Uterus (tissue), 2 donors: ENCODE results near the gene UFL1.

Experiments
- CTCF ChIP-seq, 4 experiments: fragments of 200-600 bp in 2 of 4; fragments of 450-650 bp in 2 of 4; sonication (generic) in 2 of 4; IDR thresholded peaks; one replicate each; pipeline ENCODE4 v1.5.1; 2016 to 2019; ENCODE audit warnings: antibody characterized with exemption in 4 of 4, mild to moderate bottlenecking in 2 of 4, moderate library complexity in 1 of 4
- POLR2A ChIP-seq, 2 donors: fragments of 450-650 bp; IDR thresholded peaks; one replicate each; pipeline ENCODE4 v1.6.1; 2016; ENCODE audit warnings: antibody characterized with exemption in 2 of 2, mild to moderate bottlenecking in 1 of 2, moderate library complexity in 1 of 2

GRCh38 chr6:96522465-96523009 lies 931 bp downstream of the UFL1 start:
- TF ChIP-seq CTCF (IDR thresholded peaks at IDR 0.05) (no peak), POLR2A (IDR thresholded peaks at IDR 0.05) (no peak)
